Left lung (tissue), 10 donors: ENCODE results near the gene PROSER1. TPM values are rescaled to one million over a fixed set of nuclear protein-coding genes. Genes with fewer than 3 reads are reported as not detected.

Source experiments
- ATAC-seq: fragments of 200-7000 bp; cut with Tn5 transposase; one replicate; pipeline ENCODE4 v1.9.1; 2020; ENCODE audit warnings: moderate library complexity
- DNase-seq, 4 donors: peaks; one replicate each; pipeline ENCODE4 v3.0.0-alpha.2; 2013 to 2020
- H3K27ac ChIP-seq, 2 donors: fragments of 200-600 bp; sonication (generic) in 1 of 2; one replicate each; pipeline versions ENCODE4 v1.5.0 to v1.8.0; 2020 to 2021
- H3K27me3 ChIP-seq, 2 donors: fragments of 200-600 bp; sonication (generic) in 1 of 2; one replicate each; pipeline versions ENCODE4 v1.5.0 to v1.8.0; 2020 to 2021
- H3K36me3 ChIP-seq, 2 donors: fragments of 200-600 bp; sonication (generic) in 1 of 2; one replicate each; pipeline versions ENCODE4 v1.5.0 to v1.8.0; 2020 to 2021
- H3K4me1 ChIP-seq, 2 donors: fragments of 200-600 bp; one replicate each; pipeline ENCODE4 v1.8.0; 2021
- H3K4me3 ChIP-seq, 2 donors: fragments of 200-600 bp; sonication (generic) in 1 of 2; one replicate each; pipeline versions ENCODE4 v1.5.0 to v1.8.0; 2020 to 2021; ENCODE audit warnings: mild to moderate bottlenecking in 1 of 2
- H3K9me3 ChIP-seq, 2 donors: fragments of 200-600 bp; sonication (generic) in 1 of 2; one replicate each; pipeline versions ENCODE4 v1.5.0 to v1.8.0; 2020 to 2021
- intact Hi-C, 2 donors: fragments of 100-400 bp; cut with DNase I; formaldehyde crosslinking; loops; one replicate each; pipeline versions ENCODE4 v1.11.2 to v1.14.2; 2022
- polyA plus RNA-seq, 6 donors: library from polyadenylated mRNA; unstranded; fragments of 120-200 nt; gene quantifications; one replicate each; pipeline ENCODE4 v1.2.1, GENCODE V29; 2013; ENCODE audit not compliant: insufficient read length in 6 of 6
- total RNA-seq, 2 donors: library from RNA; stranded (reverse); fragmentation: NEBNext Ultra II Directional; extraction: Animal tissue kit (Norgen Biotek cat#: 25700); gene quantifications; one replicate each; pipeline ENCODE4 v1.2.1, GENCODE V29; 2021
- TF ChIP-seq, protein P1 (sequence below), 2 donors: fragments of 200-600 bp; sonication (generic) in 1 of 2; IDR thresholded peaks; one replicate each; pipeline versions ENCODE4 v1.5.0 to v1.8.0; 2021; ENCODE audit warnings: antibody characterized with exemption in 2 of 2
- donor health status: DM: no; HTN: yes; CAD: no.
- donor health status: DM: no; HTN: no; CAD: no.

The PROSER1 gene
- total and polyA plus RNA-seq, 8 donors = 28.3 to 54.0 (median 43.0) TPM

DNA sequence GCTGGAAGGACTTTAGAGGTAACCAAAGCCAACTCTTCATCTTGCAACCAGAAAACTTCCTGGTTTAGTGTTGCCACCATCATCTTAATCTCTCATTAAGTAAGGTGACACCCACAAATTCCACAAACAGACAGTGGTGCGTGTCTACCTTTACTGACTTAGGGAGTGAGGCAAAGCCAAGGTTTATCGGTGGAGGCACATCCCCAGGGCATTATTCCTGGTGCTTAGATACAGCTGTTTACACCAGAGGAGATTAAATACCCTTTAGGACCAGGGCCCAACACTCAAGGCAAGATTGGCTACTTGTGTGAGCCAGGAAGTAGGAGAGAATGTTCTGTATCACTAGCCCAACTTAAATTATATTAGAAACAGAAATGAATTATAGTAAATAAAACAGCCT, 56.8 kb downstream of the PROSER1 start:
- Histone ChIP-seq H3K27me3 (no peaks in the 10 kb centered on the region), H3K9me3 (peaks cover 0 to 17% of the 10 kb centered on the region in 2 donors), H3K27ac (no peak overlapping the region), H3K36me3 (no peaks in the 10 kb centered on the region), H3K4me1 (no peaks in the 10 kb centered on the region), H3K4me3 (no peak overlapping the region)
- DNase-seq (no peak), ATAC-seq (no peak)
- TF ChIP-seq, protein P1, sequence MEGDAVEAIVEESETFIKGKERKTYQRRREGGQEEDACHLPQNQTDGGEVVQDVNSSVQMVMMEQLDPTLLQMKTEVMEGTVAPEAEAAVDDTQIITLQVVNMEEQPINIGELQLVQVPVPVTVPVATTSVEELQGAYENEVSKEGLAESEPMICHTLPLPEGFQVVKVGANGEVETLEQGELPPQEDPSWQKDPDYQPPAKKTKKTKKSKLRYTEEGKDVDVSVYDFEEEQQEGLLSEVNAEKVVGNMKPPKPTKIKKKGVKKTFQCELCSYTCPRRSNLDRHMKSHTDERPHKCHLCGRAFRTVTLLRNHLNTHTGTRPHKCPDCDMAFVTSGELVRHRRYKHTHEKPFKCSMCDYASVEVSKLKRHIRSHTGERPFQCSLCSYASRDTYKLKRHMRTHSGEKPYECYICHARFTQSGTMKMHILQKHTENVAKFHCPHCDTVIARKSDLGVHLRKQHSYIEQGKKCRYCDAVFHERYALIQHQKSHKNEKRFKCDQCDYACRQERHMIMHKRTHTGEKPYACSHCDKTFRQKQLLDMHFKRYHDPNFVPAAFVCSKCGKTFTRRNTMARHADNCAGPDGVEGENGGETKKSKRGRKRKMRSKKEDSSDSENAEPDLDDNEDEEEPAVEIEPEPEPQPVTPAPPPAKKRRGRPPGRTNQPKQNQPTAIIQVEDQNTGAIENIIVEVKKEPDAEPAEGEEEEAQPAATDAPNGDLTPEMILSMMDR (IDR thresholded peaks at IDR 0.05) = no peak
- intact Hi-C loops = no loop called here

DNA sequence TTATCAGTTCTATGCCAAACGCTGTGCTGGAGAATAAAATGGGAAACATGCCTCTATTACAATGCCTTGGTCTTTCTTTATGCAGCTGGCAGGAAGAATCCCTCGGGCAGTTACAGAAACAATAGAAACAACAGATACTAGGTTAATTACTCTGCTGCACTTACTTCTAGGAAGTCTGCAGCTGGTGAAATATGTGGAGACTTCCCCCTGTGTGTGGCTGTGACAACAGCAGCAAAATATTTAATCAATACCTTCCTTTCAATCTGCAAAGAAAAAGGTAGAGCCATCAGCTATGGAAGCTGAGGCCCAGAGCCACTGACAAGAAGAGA, 57.2 kb downstream of the PROSER1 start:
- ATAC-seq (no peak), DNase-seq (no peak)
- no peaks in the 10 kb centered on the region for H3K36me3 ChIP-seq
- TF ChIP-seq, protein P1 (IDR thresholded peaks at IDR 0.05) = no peak
- no peak overlapping the region for H3K4me3 ChIP-seq
- H3K4me1 ChIP-seq = no peaks in the 10 kb centered on the region
- intact Hi-C loops = no loop called here
- H3K27me3 ChIP-seq = no peaks in the 10 kb centered on the region
- peaks cover 0 to 17% of the 10 kb centered on the region in 2 donors for H3K9me3 ChIP-seq
- H3K27ac ChIP-seq = no peak overlapping the region

DNA sequence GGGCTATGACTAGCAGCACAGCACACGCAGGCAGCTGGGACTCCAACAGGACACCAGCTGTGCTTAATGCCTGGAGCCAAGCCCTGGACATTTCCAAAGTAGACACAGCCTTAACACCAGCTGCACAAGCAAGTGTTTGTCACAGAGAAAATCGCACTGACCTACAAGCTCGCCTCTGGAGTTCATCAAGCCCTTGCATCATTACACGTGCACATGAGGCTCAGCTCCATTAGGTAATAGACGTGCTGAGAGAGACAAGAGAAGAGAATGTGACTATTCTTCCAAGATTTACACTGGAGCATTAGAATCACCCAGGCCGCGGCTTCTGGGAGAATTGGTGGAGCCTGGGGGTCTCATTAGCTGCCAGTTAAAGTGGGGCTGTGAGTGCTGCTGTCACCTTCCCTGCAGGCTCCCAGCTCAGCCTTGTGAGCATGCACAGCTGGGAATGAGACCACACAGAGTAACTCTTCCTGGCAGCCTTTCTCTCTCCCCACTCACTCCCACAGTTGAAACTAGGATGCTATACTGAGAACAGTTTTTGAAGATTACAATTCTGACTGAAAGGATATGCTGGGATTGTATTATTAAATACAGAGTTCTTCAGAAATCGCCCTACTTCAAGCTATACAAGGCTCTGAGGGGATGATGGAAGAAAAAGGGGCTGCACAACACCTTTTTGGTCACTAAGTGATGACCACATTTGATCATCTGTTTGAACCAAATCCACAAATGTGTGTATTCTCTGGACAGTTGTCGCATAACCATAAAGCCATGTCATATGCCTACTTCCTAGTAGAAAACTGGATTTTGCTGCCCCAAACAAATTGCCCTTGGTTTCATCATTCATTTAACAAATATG, 57.8 kb downstream of the PROSER1 start:
- H3K9me3 ChIP-seq = peaks cover 0 to 17% of the 10 kb centered on the region in 2 donors
- H3K27me3 ChIP-seq = no peaks in the 10 kb centered on the region
- H3K27ac ChIP-seq = no peak overlapping the region
- no peaks in the 10 kb centered on the region for H3K36me3 ChIP-seq
- no peak overlapping the region for H3K4me3 ChIP-seq
- TF ChIP-seq, protein P1 (IDR thresholded peaks at IDR 0.05) = no peak
- DNase-seq = peak in 2 of 4 donors; percentile 24 to 64
- intact Hi-C loops = no loop called here
- no peak for ATAC-seq
- no peaks in the 10 kb centered on the region for H3K4me1 ChIP-seq

DNA sequence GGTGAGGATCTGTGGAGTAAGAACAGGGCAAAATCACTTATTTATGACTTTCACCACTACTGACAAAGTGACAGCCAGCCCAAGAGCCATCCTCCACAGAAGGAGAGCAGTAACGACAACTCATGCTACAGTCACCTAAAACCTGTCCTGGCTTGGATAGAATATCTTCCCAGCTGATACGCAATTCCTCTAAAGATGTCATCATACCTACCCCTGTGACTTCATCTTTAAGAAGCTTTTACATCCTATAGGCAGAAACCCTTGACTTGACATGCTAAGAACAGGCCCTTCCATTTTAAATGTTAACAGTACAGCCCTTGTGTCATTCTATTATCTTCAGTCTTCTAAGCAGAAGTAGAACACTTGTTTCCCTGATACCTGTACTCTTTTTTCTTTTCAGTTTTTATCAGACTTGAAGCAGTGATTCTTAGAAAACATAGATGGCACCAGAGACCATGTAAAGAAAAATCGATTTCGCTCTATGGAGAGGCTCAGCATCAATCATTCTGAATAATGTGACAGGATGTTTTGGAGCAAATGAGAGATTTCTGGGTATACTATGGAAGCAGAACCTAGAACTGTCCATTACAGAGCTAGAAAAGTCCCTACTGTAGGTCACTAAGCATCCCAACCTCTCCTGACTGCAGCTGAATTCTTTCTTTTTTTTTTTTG, 67.4 kb downstream of the PROSER1 start:
- Histone ChIP-seq H3K27ac (no peak overlapping the region), H3K4me1 (no peaks in the 10 kb centered on the region), H3K9me3 (no peaks in the 10 kb centered on the region), H3K27me3 (no peaks in the 10 kb centered on the region), H3K4me3 (no peak overlapping the region), H3K36me3 (no peaks in the 10 kb centered on the region)
- TF ChIP-seq, protein P1 (IDR thresholded peaks at IDR 0.05) = no peak
- intact Hi-C loops = no loop called here
- DNase-seq (no peak), ATAC-seq (no peak)

DNA sequence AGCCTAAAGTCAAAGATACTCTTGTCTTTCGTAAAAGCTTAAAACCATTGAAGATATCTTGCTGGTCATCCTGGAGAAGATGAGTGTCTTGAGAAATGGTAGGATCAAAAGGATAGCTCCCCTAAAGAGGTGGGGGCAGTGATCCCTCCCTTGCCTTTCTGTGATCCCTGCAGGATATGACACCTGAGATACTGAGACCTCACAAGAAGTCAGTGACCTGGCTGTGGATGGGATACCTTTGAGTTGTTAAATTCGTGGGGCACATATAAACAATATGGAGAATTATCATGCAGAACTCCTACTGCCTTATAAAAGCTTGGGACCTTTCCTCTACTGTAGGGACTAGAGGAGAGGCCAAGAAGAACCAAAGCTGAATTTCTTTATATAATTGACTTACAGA, 68.7 kb downstream of the PROSER1 start:
- DNase-seq = no peak
- Histone ChIP-seq H3K4me1 (no peaks in the 10 kb centered on the region), H3K27ac (no peak overlapping the region), H3K27me3 (no peaks in the 10 kb centered on the region), H3K4me3 (no peak overlapping the region), H3K36me3 (no peaks in the 10 kb centered on the region), H3K9me3 (no peaks in the 10 kb centered on the region)
- TF ChIP-seq, protein P1 (IDR thresholded peaks at IDR 0.05) = no peak
- intact Hi-C loops = no loop called here
- ATAC-seq = no peak
